K562 (cell line): ENCODE results near the gene C10orf53. TPM values are rescaled to one million over a fixed set of nuclear protein-coding genes. Genes with fewer than 3 reads are reported as not detected.
A peak's percentile ranks its signal among the peaks of the same experiment; 100 is the strongest.
"Not testable (repeated sequence)": the region's sequence is repeated elsewhere in the genome, so short reads cannot be mapped to it uniquely, and the experiment has no call there.

ENCODE experiments used
- ATAC-seq: fragments of 200-7000 bp; cut with Tn5 transposase; 3 replicates; pipeline ENCODE4 v1.9.1; 2020; ENCODE audit warnings: moderate library complexity
- BruUV-seq: library from RNA; stranded (reverse); fragments of 400-500 nt; replicated peaks from 2 replicates; lab custom pipeline; 2021; lab: Mats Ljungman, UMichigan
- CTCF ChIA-PET: fragments of 300-600 bp; formaldehyde crosslinking; extraction: SDS; loops from one replicate; lab custom pipeline; 2021; ENCODE audit warnings: low intra/inter-chr PET ratio; lab: Yijun Ruan, JAX
- POLR2A ChIA-PET: fragments of 300-600, 350-650 bp; sonication (Branson Sonifier 250); formaldehyde crosslinking; extraction: SDS; loops from one replicate; lab custom pipeline; 2021; ENCODE audit warnings: antibody characterized with exemption, inconsistent platforms; lab: Yijun Ruan, JAX
- DNase-seq, 4 experiments: peaks; one replicate each; pipeline versions ENCODE4 v3.0.0 to v3.0.0-alpha.2; 2011 to 2018; ENCODE audit warnings: low spot score in 3 of 4, mixed read lengths in 3 of 4; ENCODE audit errors: extremely low read depth in 1 of 4
- FAIRE-seq: peaks from 2 replicates; lab custom pipeline; 2011; peaks lifted over from hg19 to GRCh38; lab: Jason Lieb, UNC
- H2AFZ ChIP-seq: 2 replicates; pipeline ENCODE4 v1.6.0; 2011; ENCODE audit warnings: low read depth, low read length, control low read depth, inconsistent platforms
- H3K27ac ChIP-seq: fragments of 200-600 bp; 3 replicates; pipeline ENCODE4 v1.8.0; 2011; ENCODE audit warnings: low read depth, mild to moderate bottlenecking, control low read depth, inconsistent platforms, low read length, moderate library complexity, mixed read lengths; ENCODE audit errors: extremely low read depth
- H3K27me3 ChIP-seq, 2 experiments: fragments of 300-600 bp in 1 of 2; 2 replicates in 1 of 2; 3 replicates in 1 of 2; pipeline versions ENCODE4 v1.6.0 to v1.8.0; 2011; ENCODE audit warnings: inconsistent platforms in 2 of 2, low read length in 2 of 2, mild to moderate bottlenecking in 1 of 2, mixed read lengths in 1 of 2, moderate library complexity in 1 of 2; ENCODE audit not compliant: control insufficient read depth in 2 of 2, insufficient read depth in 2 of 2
- H3K36me3 ChIP-seq: fragments of 300-600 bp; 3 replicates; pipeline ENCODE4 v1.8.0; 2011; ENCODE audit warnings: mild to moderate bottlenecking, low read length, inconsistent platforms; ENCODE audit not compliant: control insufficient read depth, insufficient read depth
- H3K4me1 ChIP-seq, 2 experiments: fragments of 200-600 bp in 1 of 2; replicated peaks in 1 of 2; 2 replicates in 1 of 2; 3 replicates in 1 of 2; pipeline versions ENCODE4 v1.5.1 to v1.8.0; 2011; ENCODE audit warnings: inconsistent platforms in 2 of 2, low read length in 2 of 2, mild to moderate bottlenecking in 1 of 2, mixed read lengths in 1 of 2, moderate library complexity in 1 of 2; ENCODE audit not compliant: control insufficient read depth in 2 of 2, insufficient read depth in 2 of 2
- H3K4me2 ChIP-seq: 2 replicates; pipeline ENCODE4 v1.6.1; 2011; ENCODE audit warnings: low read length, control low read depth, inconsistent platforms, mixed read lengths; ENCODE audit not compliant: insufficient read depth
- H3K4me3 ChIP-seq: fragments of 200-600 bp; sonication (generic), shearing (Covaris generic); 2 replicates; pipeline ENCODE4 v1.5.1; 2016; ENCODE audit warnings: control low read depth, inconsistent platforms
- H3K79me2 ChIP-seq: fragments of 200-600 bp; 3 replicates; pipeline ENCODE4 v1.8.0; 2011; ENCODE audit warnings: low read length, inconsistent platforms; ENCODE audit not compliant: control insufficient read depth, insufficient read depth
- H3K9ac ChIP-seq, 2 experiments: 2 replicates each; pipeline versions ENCODE4 v1.6.0 to v1.6.1; 2011; ENCODE audit warnings: low read depth in 2 of 2, low read length in 2 of 2, control low read depth in 1 of 2, inconsistent platforms in 1 of 2, mild to moderate bottlenecking in 1 of 2, mixed read lengths in 1 of 2; ENCODE audit not compliant: insufficient read depth in 1 of 2
- H3K9me1 ChIP-seq: one replicate; pipeline ENCODE4 v1.6.0; 2011; ENCODE audit warnings: inconsistent platforms, mild to moderate bottlenecking, low read length, moderate library complexity; ENCODE audit not compliant: control insufficient read depth, insufficient read depth
- H3K9me3 ChIP-seq: replicated peaks from 2 replicates; pipeline ENCODE4 v1.5.1; 2011; ENCODE audit warnings: low read depth, low read length, inconsistent platforms; ENCODE audit not compliant: control insufficient read depth, insufficient read depth
- H4K20me1 ChIP-seq: replicated peaks from 2 replicates; pipeline ENCODE4 v1.6.1; 2011; ENCODE audit warnings: low read length, inconsistent platforms, mixed read lengths; ENCODE audit not compliant: control insufficient read depth, insufficient read depth
- ASH1L ChIP-seq: fragments of 450-650 bp; IDR thresholded peaks from 2 replicates; pipeline ENCODE4 v1.6.1; 2018; ENCODE audit warnings: borderline replicate concordance, mild to moderate bottlenecking, low read depth; ENCODE audit not compliant: partially characterized antibody
- C11orf30 ChIP-seq: fragments of 450-650 bp; IDR thresholded peaks from 2 replicates; pipeline ENCODE4 v1.6.1; 2016; ENCODE audit warnings: low read depth, mild to moderate bottlenecking
- CBX5 ChIP-seq: IDR thresholded peaks from 2 replicates; pipeline ENCODE4 v1.6.1; 2014; ENCODE audit warnings: low read depth, borderline replicate concordance
- FOS ChIP-seq: IDR thresholded peaks from 3 replicates; pipeline ENCODE4 v1.6.1; 2011; ENCODE audit not compliant: insufficient read length; ENCODE audit errors: extremely low read depth
- MAFF ChIP-seq: IDR thresholded peaks from 2 replicates; pipeline ENCODE4 v1.6.1; 2012; ENCODE audit warnings: low read length, improper control_type of control experiment
- MAFG ChIP-seq: fragments of 450-650 bp; conservative IDR thresholded peaks from 2 replicates; pipeline ENCODE4 v1.6.1; 2016; ENCODE audit warnings: missing genetic modification characterization, missing compliant biosample characterization
- MAFK ChIP-seq: IDR thresholded peaks from 2 replicates; pipeline ENCODE4 v1.6.1; 2011; ENCODE audit warnings: low read length, improper control_type of control experiment
- NFE2 ChIP-seq: IDR thresholded peaks from 2 replicates; pipeline ENCODE4 v1.6.1; 2014; ENCODE audit warnings: antibody characterized with exemption, low read depth
- NFE2L1 ChIP-seq: fragments of 450-650 bp; IDR thresholded peaks from 2 replicates; pipeline ENCODE4 v1.6.1; 2016; ENCODE audit warnings: missing genetic modification characterization, low read depth, mild to moderate bottlenecking, missing compliant biosample characterization, moderate library complexity, borderline replicate concordance
- NFYB ChIP-seq: IDR thresholded peaks from 2 replicates; pipeline ENCODE4 v1.6.1; 2011; ENCODE audit warnings: mild to moderate bottlenecking, moderate library complexity; ENCODE audit not compliant: insufficient read length; ENCODE audit errors: extremely low read depth
- RBM25 ChIP-seq: fragments of 200-400 bp; formaldehyde crosslinking; IDR thresholded peaks from 2 replicates; pipeline ENCODE4 v1.6.1; 2018; ENCODE audit warnings: low read length, low read depth, moderate library complexity; ENCODE audit not compliant: severe bottlenecking
- SMARCE1 ChIP-seq: fragments of 450-650 bp; IDR thresholded peaks from 2 replicates; pipeline ENCODE4 v1.7.1; 2016; ENCODE audit warnings: mild to moderate bottlenecking
- ZNF316 ChIP-seq: fragments of 450-650 bp; IDR thresholded peaks from 2 replicates; pipeline ENCODE4 v1.6.1; 2016
- WGBS: fragments of 100-300 bp; shearing (Covaris generic); methylation state at CpG from one replicate; pipeline ENCODE4 v1.1.6; 2016; ENCODE audit warnings: low coverage, mixed read lengths; ENCODE audit not compliant: insufficient coverage; ENCODE audit errors: missing lambda C conversion rate; 5-methylcytosine and 5-hydroxymethylcytosine counted together
- in situ Hi-C: fragments of 300-500 bp; cut with MboI; formaldehyde crosslinking; loops from 4 replicates; pipeline ENCODE4 v1.15.0; 2018; ENCODE audit warnings: inconsistent platforms, mixed read lengths
- intact Hi-C: fragments of 100-400 bp; cut with micrococcal nuclease; formaldehyde crosslinking; loops from 2 replicates; pipeline ENCODE4 v1.14.2; 2022
- polyA plus RNA-seq, 8 experiments: library from polyadenylated mRNA; depleted of rRNA in 4 of 8; stranded (reverse) in 5 of 8; unstranded in 3 of 8; fragments of >200 nt; fragmentation: Nextera tagmentation in 2 of 8; fragmentation: Illumina TruSeq in 1 of 8; extraction: Ambion mirVana in 2 of 8; extraction: Trizol in 1 of 8; gene quantifications; 2 replicates each; pipeline versions ENCODE4 v1.2.1 to v1.2.3, GENCODE V29; 2011 to 2014; ENCODE audit warnings: inconsistent platforms in 1 of 8, missing spikeins in 1 of 8
- total RNA-seq, 7 experiments: library from RNA; depleted of rRNA in 6 of 7; stranded (reverse); fragments of >200 nt in 6 of 7; fragmentation: Illumina TruSeq in 2 of 7; extraction: Trizol in 2 of 7; gene quantifications; 2 replicates each; pipeline versions ENCODE4 v1.2.1 to v1.2.3, GENCODE V29; 2011 to 2021; ENCODE audit warnings: low replicate concordance in 1 of 7

The C10orf53 gene
- total and polyA plus RNA-seq, 9 of the 15 experiments (the other 6 are each of a cell fraction or from before 2014, with no cell fraction given): not detected

- H4K20me1 ChIP-seq, H3K79me2 ChIP-seq, intact Hi-C loops, DNase-seq, ATAC-seq, CTCF ChIA-PET, H3K9me1 ChIP-seq, FAIRE-seq, H2AFZ ChIP-seq, H3K9ac ChIP-seq, POLR2A ChIA-PET, H3K27ac ChIP-seq, H3K4me3 ChIP-seq, H3K36me3 ChIP-seq, in situ Hi-C loops, H3K27me3 ChIP-seq, H3K4me2 ChIP-seq: not testable (repeated sequence)
- 2% methylated on average over 4 of the region's 5 CpGs for WGBS
- H3K4me1 ChIP-seq: peaks cover 4 to 12% of the 10 kb centered on the region in 2 experiments; a peak in 4 of 5 replicates
- TF ChIP-seq RBM25 (peak; percentile 22), ASH1L (peak; percentile 44), FOS (peak; percentile 8), NFYB (peak; percentile 75)
- TF ChIP-seq, all 486 proteins: peak for 4; not testable (repeated sequence) for 482
- BruUV-seq, H3K9me3 ChIP-seq: not testable (repeated sequence)
Observed at GRCh38 chr10:49682449-49682848, 3.0 kb downstream of the C10orf53 start.

GRCh38 chr10:49682879-49683278, 3.4 kb downstream of the C10orf53 start:
- CTCF ChIA-PET: no interaction called here
- no peaks in the 10 kb centered on the region for H3K36me3 ChIP-seq
- no peak overlapping the region for H3K9ac ChIP-seq
- no peak overlapping the region for H2AFZ ChIP-seq
- ATAC-seq (no peak), FAIRE-seq (no peak), DNase-seq (no peak)
- H3K4me2 ChIP-seq: no peak overlapping the region
- H3K9me1 ChIP-seq: no peaks in the 10 kb centered on the region
- WGBS: 13% methylated on average over 2 of the region's 2 CpGs
- intact Hi-C loops (no loop called here), in situ Hi-C loops (no loop called here)
- no peaks in the 10 kb centered on the region for H4K20me1 ChIP-seq
- H3K27ac ChIP-seq: no peak overlapping the region
- H3K4me3 ChIP-seq: no peak overlapping the region
- H3K9me3 ChIP-seq: no peaks in the 10 kb centered on the region
- POLR2A ChIA-PET: no interaction called here
- H3K27me3 ChIP-seq: peaks cover under 1 to 3% of the 10 kb centered on the region in 2 experiments; a peak in 1 of 5 replicates
- peaks cover 4 to 12% of the 10 kb centered on the region in 2 experiments; a peak in 4 of 5 replicates for H3K4me1 ChIP-seq
- TF ChIP-seq MAFG (peak; percentile 87), NFE2L1 (tag) (peak; percentile 69), MAFK (peak; percentile 48; the same call in 1 of the 2 replicates), C11orf30 (peak; percentile 77), CBX5 (no peak), NFE2 (peak; percentile 47), SMARCE1 (no peak), ZNF316 (peak; percentile 75), MAFF (peak; percentile 63; the same call in 1 of the 2 replicates)
- H3K79me2 ChIP-seq: no peaks in the 10 kb centered on the region
- no TSS peak for BruUV-seq
